ENCODE measurements around the gene DFFB.

- TF ChIP-seq EZH2 (IDR thresholded peaks at IDR 0.05; ENCODE audit: borderline replicate concordance, insufficient read depth, low read length, poor library complexity, severe bottlenecking) (no peak), CTCF (IDR thresholded peaks at IDR 0.05; ENCODE audit: poor library complexity, severe bottlenecking) (no peak), EP300 (conservative IDR thresholded peaks at IDR 0.05; ENCODE audit: poor library complexity, severe bottlenecking) (no peak), SMC3 (conservative IDR thresholded peaks at IDR 0.05; ENCODE audit: poor library complexity) (no peak), POLR2AphosphoS5 (IDR thresholded peaks at IDR 0.05) (no peak), TAF1 (IDR thresholded peaks at IDR 0.05; ENCODE audit: low read depth) (no peak)
Measured at GRCh38 chr1:3876716-3877115, 19.4 kb downstream of the DFFB start.

All from neural cell (in vitro differentiated cells).